Duodenal mucosa (tissue), 2 donors: ENCODE measurements around the gene WNT6.

Experiments used
- H3K27ac ChIP-seq: one replicate; pipeline ENCODE4 v1.7.0; 2013; ENCODE audit warnings: low read depth, low read length
- H3K27me3 ChIP-seq, 2 donors: one replicate each; pipeline ENCODE4 v1.7.0; 2013; ENCODE audit warnings: low read length in 2 of 2, control low read depth in 1 of 2; ENCODE audit not compliant: insufficient read depth in 2 of 2, control insufficient read depth in 1 of 2
- H3K36me3 ChIP-seq, 2 donors: one replicate each; pipeline ENCODE4 v1.7.0; 2013; ENCODE audit warnings: low read length in 2 of 2, control low read depth in 1 of 2; ENCODE audit not compliant: insufficient read depth in 2 of 2, control insufficient read depth in 1 of 2
- H3K4me1 ChIP-seq, 2 donors: one replicate each; pipeline ENCODE4 v1.7.0; 2013; ENCODE audit warnings: low read length in 2 of 2, control low read depth in 1 of 2; ENCODE audit not compliant: insufficient read depth in 2 of 2, control insufficient read depth in 1 of 2
- H3K4me3 ChIP-seq, 2 donors: one replicate each; pipeline ENCODE4 v1.7.0; 2013; ENCODE audit warnings: low read length in 2 of 2, low read depth in 1 of 2
- H3K9ac ChIP-seq, 2 donors: one replicate each; pipeline ENCODE4 v1.7.0; 2013; ENCODE audit warnings: low read length in 2 of 2, low read depth in 1 of 2
- H3K9me3 ChIP-seq, 2 donors: one replicate each; pipeline ENCODE4 v1.7.0; 2013; ENCODE audit warnings: low read length in 2 of 2, control low read depth in 1 of 2; ENCODE audit not compliant: control insufficient read depth in 1 of 2

The WNT6 gene

DNA sequence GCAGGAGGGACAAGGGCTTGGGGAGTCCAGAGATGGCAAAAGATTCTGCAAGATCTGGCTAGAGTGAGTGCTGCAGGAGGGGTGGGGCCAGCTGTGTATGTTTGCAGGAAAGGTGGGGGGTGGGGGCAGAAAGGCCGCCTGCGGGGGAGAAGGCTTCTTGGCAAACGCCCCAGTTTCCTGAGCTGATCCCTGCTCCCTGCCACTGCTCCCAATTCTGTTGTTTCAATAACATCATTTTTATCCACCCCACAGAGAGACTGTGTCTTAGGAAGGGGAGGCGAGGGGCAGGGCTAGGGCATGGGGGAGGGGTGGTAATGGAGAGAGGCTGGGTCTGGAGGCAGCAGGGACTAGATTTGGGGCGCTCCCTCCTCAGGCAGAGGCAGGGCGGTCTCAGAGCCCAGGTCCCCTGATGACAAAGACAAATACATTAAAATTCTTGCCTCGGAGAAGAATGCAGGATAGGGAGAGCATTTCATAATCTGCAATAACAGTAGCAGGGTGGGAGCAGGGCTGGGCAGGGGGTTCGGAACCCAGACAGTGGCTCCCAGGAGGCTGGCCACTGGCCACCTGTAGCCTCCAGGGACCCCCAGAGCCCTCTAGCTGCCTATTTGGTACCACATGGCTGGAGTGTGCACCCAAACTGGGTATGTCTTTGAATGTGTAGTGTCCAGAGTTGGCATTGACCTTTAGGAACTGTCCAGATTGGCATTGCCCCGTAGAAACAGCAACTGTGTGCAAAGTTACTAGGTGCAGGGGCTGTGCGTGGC, 2.1 kb upstream of the WNT6 start:
- Histone ChIP-seq H3K9me3 (no peaks in the 10 kb centered on the region), H3K36me3 (no peaks in the 10 kb centered on the region), H3K4me1 (peaks cover 0 to 7% of the 10 kb centered on the region in 2 donors), H3K9ac (no peak overlapping the region), H3K27ac (no peak overlapping the region), H3K4me3 (no peak overlapping the region), H3K27me3 (peaks cover 62 to 68% of the 10 kb centered on the region in 2 donors)

DNA sequence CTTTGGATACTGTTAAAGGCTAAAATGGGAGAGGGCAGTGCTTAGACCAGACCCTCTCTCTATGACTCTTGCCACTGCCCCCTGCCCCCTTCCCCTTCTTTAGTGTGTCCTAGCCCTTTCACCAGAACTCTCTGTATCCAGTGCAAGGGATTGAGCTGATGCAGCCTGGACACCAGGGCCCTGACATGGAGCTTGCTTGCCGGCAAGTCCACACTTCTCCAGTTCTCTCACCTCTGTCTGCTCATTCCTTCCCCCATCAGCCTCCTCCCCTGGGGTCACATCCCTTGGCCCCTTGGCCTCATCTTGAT, 1.5 kb upstream of the WNT6 start:
- no peaks in the 10 kb centered on the region for H3K9me3 ChIP-seq
- peaks cover 65 to 71% of the 10 kb centered on the region in 2 donors for H3K27me3 ChIP-seq
- no peaks in the 10 kb centered on the region for H3K36me3 ChIP-seq
- H3K4me1 ChIP-seq = peaks cover 0 to 7% of the 10 kb centered on the region in 2 donors
- no peak overlapping the region for H3K27ac ChIP-seq
- no peak overlapping the region for H3K4me3 ChIP-seq
- no peak overlapping the region for H3K9ac ChIP-seq

DNA sequence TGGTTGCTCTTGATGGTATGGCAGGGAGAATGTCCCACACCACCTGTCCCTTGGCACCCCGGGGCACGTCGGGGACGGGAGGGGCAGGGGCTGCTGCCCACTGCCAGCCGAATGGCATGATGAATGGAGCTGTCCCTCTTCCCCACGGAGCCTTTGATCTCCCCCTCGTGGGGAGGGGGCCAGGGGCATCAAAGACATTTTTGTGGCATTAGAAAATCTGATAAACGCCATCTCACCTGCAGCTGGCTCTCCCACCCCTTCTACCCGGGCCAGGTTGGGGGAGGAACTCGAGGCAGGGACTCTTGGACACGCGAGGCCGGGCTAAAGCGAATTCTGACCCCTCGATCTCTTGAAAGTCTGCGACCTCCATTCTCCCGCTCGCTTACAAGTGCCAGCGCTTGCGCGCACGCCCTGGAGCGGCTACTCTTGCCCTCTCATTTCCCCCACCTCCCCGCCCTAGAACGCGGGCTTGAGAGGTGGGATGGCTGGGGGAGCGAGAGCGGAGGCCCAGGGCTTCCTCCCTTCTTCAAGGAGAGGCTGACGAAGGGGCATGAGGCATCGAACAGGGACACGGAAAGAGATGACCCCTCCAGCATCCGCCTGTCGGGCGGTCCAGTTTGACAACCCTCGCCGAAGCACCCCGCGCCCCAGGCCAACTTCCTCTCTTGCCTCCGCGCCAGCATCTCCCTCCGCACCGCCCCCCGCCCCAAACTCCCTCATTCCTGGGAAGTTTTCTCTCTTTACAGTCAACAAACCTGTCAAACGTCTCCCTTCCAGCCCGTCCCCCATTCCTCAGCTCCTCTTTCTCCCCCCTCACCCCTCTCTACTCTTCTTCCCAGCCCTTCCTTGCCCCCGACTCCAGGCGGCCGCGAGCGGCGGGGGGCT, 692 bp upstream of the WNT6 start:
- H3K9me3 ChIP-seq = no peaks in the 10 kb centered on the region
- no peak overlapping the region for H3K9ac ChIP-seq
- peaks cover 0 to 7% of the 10 kb centered on the region in 2 donors for H3K4me1 ChIP-seq
- no peak overlapping the region for H3K27ac ChIP-seq
- no peak overlapping the region for H3K4me3 ChIP-seq
- H3K36me3 ChIP-seq = no peaks in the 10 kb centered on the region
- peaks cover 63 to 65% of the 10 kb centered on the region in 2 donors for H3K27me3 ChIP-seq

DNA sequence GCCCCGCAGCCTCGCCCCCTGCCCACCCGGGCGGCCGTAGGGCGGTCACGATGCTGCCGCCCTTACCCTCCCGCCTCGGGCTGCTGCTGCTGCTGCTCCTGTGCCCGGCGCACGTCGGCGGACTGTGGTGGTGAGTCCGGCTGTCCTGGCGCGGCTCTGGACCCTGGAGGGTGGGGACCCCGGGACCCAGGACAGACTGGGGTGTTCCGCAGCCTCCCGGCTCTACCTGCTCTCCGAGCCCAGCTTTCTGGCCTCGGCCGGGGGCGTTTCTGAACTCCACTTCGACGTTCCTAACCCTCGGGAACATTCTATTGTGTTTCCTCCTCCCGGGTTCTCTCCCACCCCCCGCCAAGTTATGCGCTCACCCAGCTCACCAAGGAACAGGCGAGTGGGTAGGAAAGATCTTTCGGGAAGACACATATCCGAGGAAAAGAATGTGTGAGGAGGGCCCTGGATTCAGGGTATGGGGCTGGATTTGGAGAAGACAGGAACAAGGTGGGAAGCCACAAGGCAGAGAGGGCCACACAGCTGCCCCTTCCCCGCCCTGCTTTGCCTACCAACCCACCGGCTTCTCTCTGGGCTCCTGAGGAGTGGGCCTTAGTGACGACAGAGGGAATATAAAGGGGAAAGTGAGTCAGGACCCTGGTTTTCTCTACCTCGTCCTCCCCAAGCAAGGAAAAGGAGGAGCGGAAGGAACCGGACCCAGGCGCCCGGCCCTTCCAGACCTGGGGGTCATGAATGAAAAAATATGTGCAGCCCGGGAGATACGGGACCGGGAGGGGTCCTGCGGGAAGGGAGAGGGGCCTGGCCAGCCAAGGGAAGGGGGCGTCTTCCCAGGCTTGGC, 605 bp downstream of the WNT6 start:
- peak overlapping the region in 1 of 2 donors; percentile 48 for H3K4me3 ChIP-seq
- H3K27me3 ChIP-seq = peaks cover 58 to 61% of the 10 kb centered on the region in 2 donors
- H3K27ac ChIP-seq = no peak overlapping the region
- no peaks in the 10 kb centered on the region for H3K9me3 ChIP-seq
- H3K4me1 ChIP-seq = peaks cover 0 to 7% of the 10 kb centered on the region in 2 donors
- no peaks in the 10 kb centered on the region for H3K36me3 ChIP-seq
- H3K9ac ChIP-seq = no peak overlapping the region

DNA sequence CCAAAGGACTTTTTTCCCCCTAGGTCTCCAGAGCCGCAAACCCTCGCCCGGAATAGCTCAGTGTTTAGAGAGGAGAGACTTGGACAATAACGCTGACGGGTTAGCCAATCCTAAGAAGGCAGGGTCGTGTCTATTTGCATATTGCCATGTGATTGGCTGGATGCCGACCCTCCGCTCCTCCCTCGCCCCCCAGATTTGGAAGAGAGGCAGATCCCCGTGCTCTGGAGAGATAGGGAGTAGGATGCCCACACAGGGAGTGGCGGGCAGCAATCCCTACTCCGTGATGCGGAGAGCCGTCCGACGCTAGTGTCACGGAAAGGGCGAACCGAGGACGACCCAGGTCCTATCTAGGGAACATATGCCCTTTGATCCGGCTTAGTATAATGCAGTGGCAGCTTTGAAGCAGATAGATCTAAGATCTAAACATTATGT, 1.4 kb downstream of the WNT6 start:
- no peaks in the 10 kb centered on the region for H3K36me3 ChIP-seq
- no peak overlapping the region for H3K27ac ChIP-seq
- H3K4me1 ChIP-seq = peaks cover 0 to 7% of the 10 kb centered on the region in 2 donors
- H3K4me3 ChIP-seq = no peak overlapping the region
- peaks cover 53 to 56% of the 10 kb centered on the region in 2 donors for H3K27me3 ChIP-seq
- no peaks in the 10 kb centered on the region for H3K9me3 ChIP-seq
- H3K9ac ChIP-seq = no peak overlapping the region

DNA sequence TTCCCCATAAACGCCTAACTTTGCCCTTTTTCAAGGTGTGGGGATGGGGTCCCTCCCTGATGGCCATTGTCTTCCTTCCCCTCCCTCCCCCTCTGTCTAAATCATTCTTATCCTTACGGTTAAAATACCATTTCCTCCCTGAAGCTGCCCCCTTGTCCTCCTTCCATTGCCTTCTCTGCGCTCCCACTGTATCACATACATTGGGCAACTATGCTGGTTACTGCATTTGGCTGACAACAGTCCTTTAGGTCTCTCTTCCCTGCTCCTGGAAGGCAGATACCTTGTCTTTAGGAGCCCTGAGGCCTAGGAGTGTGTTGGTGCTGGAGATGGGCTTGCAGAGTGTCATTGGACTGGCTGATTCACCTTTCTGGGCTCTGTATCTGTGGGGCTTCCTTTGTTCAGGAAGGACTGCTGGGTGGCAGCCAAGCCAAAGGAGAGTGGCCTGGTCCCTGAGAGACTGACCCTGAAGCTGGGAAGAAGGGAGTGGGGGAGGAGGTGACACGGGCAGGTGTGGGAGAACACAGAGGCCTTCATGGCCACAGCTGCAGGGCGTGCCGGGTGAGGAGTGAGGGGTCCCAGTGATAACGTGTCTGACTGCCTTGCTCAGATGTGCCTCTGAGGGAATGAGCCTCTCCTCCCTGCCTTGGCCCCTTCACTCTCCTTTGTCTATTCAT, 2.2 kb downstream of the WNT6 start:
- peaks cover 51 to 56% of the 10 kb centered on the region in 2 donors for H3K27me3 ChIP-seq
- H3K9ac ChIP-seq = no peak overlapping the region
- no peak overlapping the region for H3K27ac ChIP-seq
- no peaks in the 10 kb centered on the region for H3K36me3 ChIP-seq
- no peak overlapping the region for H3K4me3 ChIP-seq
- H3K9me3 ChIP-seq = no peaks in the 10 kb centered on the region
- peaks cover 0 to 7% of the 10 kb centered on the region in 2 donors for H3K4me1 ChIP-seq

DNA sequence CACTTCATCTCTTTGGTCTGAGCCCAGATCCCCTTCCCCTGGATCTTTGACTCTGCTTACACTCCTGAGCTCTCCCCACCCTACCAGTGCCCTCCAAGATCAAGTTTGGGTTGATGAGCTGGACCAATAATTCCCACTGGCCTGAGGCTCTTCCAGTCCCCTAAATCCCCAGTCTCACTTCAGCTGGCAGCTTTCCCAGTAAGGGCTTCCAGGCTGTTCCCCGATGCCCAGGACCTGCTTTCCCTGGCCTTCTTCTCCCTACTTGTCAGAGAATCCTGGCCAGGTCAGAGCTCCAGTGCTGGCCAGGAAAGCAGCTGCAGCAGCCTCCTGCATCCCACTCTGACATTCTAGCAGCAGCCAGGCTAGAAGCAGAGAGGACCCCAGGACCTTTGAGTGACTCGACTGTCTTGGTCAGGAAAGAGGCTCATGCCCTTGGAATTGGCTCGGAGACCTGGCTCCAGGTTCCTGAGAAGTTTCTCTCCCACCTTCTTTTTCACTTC, 3.5 kb downstream of the WNT6 start:
- no peaks in the 10 kb centered on the region for H3K36me3 ChIP-seq
- H3K9ac ChIP-seq = no peak overlapping the region
- H3K27me3 ChIP-seq = peaks cover 49 to 59% of the 10 kb centered on the region in 2 donors
- no peaks in the 10 kb centered on the region for H3K9me3 ChIP-seq
- no peak overlapping the region for H3K27ac ChIP-seq
- peaks cover 0 to 7% of the 10 kb centered on the region in 2 donors for H3K4me1 ChIP-seq
- no peak overlapping the region for H3K4me3 ChIP-seq

DNA sequence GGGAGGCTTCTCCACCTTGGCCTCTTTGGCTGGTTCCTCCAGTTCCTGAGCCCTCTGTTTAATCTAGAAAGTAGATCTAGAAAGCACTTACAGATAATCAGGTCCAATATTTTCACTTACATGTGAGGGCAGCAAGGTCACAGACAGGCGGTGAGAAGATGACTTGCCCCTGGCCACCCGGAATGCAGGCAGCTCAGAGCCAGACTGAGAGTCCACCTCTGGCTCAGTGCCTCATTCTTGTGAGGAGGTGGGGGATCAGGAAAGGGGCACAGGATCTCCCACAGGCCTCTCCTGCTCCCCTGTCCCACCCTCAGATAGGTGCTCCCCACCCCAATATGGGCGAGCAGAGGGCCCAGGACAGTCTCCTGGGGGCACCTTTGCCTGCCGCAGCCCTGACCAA, 5.8 kb downstream of the WNT6 start:
- Histone ChIP-seq H3K9me3 (no peaks in the 10 kb centered on the region), H3K27me3 (peaks cover 43 to 55% of the 10 kb centered on the region in 2 donors), H3K9ac (no peak overlapping the region), H3K36me3 (no peaks in the 10 kb centered on the region), H3K4me3 (no peak overlapping the region), H3K27ac (no peak overlapping the region), H3K4me1 (peaks cover 0 to 2% of the 10 kb centered on the region in 2 donors)

DNA sequence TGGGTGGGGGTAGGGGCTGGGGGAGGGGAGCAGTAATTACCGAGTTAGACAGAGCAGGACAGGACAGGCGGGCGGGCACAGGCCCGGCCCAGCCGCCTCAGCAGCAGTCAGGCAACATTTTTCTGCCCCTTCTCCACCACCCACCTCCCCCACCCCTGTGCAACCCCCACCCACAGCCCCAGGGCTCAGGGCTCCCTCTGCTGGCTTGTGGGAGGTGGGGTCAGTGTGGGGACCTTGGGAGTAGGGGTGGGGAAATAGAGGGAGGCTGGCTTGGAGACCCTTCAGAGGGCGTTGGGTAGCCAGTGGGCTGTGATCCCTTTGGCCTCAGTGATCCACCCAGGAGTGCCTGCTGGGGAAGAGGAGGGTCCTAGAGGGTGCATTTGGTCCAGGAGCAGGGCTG, 6.4 kb downstream of the WNT6 start:
- Histone ChIP-seq H3K27ac (no peak overlapping the region), H3K4me1 (peaks cover 0 to 3% of the 10 kb centered on the region in 2 donors), H3K4me3 (no peak overlapping the region), H3K36me3 (no peaks in the 10 kb centered on the region), H3K9me3 (no peaks in the 10 kb centered on the region), H3K27me3 (peaks cover 43 to 56% of the 10 kb centered on the region in 2 donors), H3K9ac (no peak overlapping the region)
